Measurements from ENCODE around the gene C1orf35. TPM values are rescaled to one million over a fixed set of nuclear protein-coding genes. Genes with fewer than 3 reads are reported as not detected.

C1orf35 gene
- total and polyA plus RNA-seq, 2 donors (not counting 1 experiment from before 2014, with no cell fraction given), result 4.8 to 7.6 TPM

GRCh38 chr1:228095161-228095560, 8.0 kb downstream of the C1orf35 start:
- H3K27me3 ChIP-seq (ENCODE audit: control insufficient read depth, insufficient read depth, low read length), result no peaks in the 10 kb centered on the region
- H3K36me3 ChIP-seq (ENCODE audit: control insufficient read depth, insufficient read depth, low read length), result peaks cover 46% of the 10 kb centered on the region
- peaks cover 98% of the 10 kb centered on the region for H3K79me2 ChIP-seq (ENCODE audit: control insufficient read depth, insufficient read depth, low read length)
- H3K9ac ChIP-seq (ENCODE audit: insufficient read depth, low read length), result no peak overlapping the region
- H4K20me1 ChIP-seq (ENCODE audit: control insufficient read depth, extremely low read depth, insufficient read depth, low read length), result peaks cover 21% of the 10 kb centered on the region
- no peak for DNase-seq (ENCODE audit: low read depth in 2 of 2)
- no peak overlapping the region for H2AFZ ChIP-seq (ENCODE audit: low read length)
- H3K4me1 ChIP-seq (ENCODE audit: control insufficient read depth, extremely low read depth, insufficient read depth, low read length), result peaks cover 7% of the 10 kb centered on the region
- H3K27ac ChIP-seq (ENCODE audit: insufficient read depth, low read length), result no peak overlapping the region
- H3K4me3 ChIP-seq (replicated peaks in 1 of 4; ENCODE audit: control extremely low read depth in 1 of 4, insufficient read depth in 1 of 4, low read depth in 3 of 4, low read length in 4 of 4), result no peak overlapping the region
- H3K4me2 ChIP-seq (ENCODE audit: extremely low read depth, insufficient read depth, low read length), result no peak overlapping the region
- no peaks in the 10 kb centered on the region for H3K9me3 ChIP-seq (ENCODE audit: control insufficient read depth, insufficient read depth, low read depth, low read length)
- no peak for TF ChIP-seq CTCF (conservative IDR thresholded peaks at IDR 0.05 in 1 of 2, IDR thresholded peaks at IDR 0.05 in 1 of 2; ENCODE audit: low read depth in 1 of 2, low read length in 2 of 2)
- TF ChIP-seq EZH2 (IDR thresholded peaks at IDR 0.05; ENCODE audit: low read length, missing control alignments), result no peak

GRCh38 chr1:228094432-228095016, 8.6 kb downstream of the C1orf35 start:
- Histone ChIP-seq H3K36me3 (ENCODE audit: control insufficient read depth, insufficient read depth, low read length) (peaks cover 43% of the 10 kb centered on the region), H3K27ac (ENCODE audit: insufficient read depth, low read length) (no peak overlapping the region), H4K20me1 (ENCODE audit: control insufficient read depth, extremely low read depth, insufficient read depth, low read length) (peaks cover 21% of the 10 kb centered on the region), H2AFZ (ENCODE audit: low read length) (no peak overlapping the region), H3K4me3 (replicated peaks in 1 of 4; ENCODE audit: control extremely low read depth in 1 of 4, insufficient read depth in 1 of 4, low read depth in 3 of 4, low read length in 4 of 4) (no peak overlapping the region), H3K27me3 (ENCODE audit: control insufficient read depth, insufficient read depth, low read length) (no peaks in the 10 kb centered on the region), H3K9ac (ENCODE audit: insufficient read depth, low read length) (no peak overlapping the region), H3K79me2 (ENCODE audit: control insufficient read depth, insufficient read depth, low read length) (peaks cover 98% of the 10 kb centered on the region), H3K9me3 (ENCODE audit: control insufficient read depth, insufficient read depth, low read depth, low read length) (no peaks in the 10 kb centered on the region), H3K4me2 (ENCODE audit: extremely low read depth, insufficient read depth, low read length) (no peak overlapping the region), H3K4me1 (ENCODE audit: control insufficient read depth, extremely low read depth, insufficient read depth, low read length) (peaks cover 13% of the 10 kb centered on the region)
- TF ChIP-seq EZH2 (IDR thresholded peaks at IDR 0.05; ENCODE audit: low read length, missing control alignments) (no peak), CTCF (conservative IDR thresholded peaks at IDR 0.05 in 1 of 2, IDR thresholded peaks at IDR 0.05 in 1 of 2; ENCODE audit: low read depth in 1 of 2, low read length in 2 of 2) (no peak)
- DNase-seq (ENCODE audit: low read depth in 2 of 2), result no peak

GRCh38 chr1:228093050-228093906, 9.8 kb downstream of the C1orf35 start:
- Histone ChIP-seq H3K4me2 (ENCODE audit: extremely low read depth, insufficient read depth, low read length) (no peak overlapping the region), H4K20me1 (ENCODE audit: control insufficient read depth, extremely low read depth, insufficient read depth, low read length) (peaks cover 24% of the 10 kb centered on the region), H2AFZ (ENCODE audit: low read length) (no peak overlapping the region), H3K79me2 (ENCODE audit: control insufficient read depth, insufficient read depth, low read length) (peaks cover 100% of the 10 kb centered on the region), H3K4me1 (ENCODE audit: control insufficient read depth, extremely low read depth, insufficient read depth, low read length) (peaks cover 13% of the 10 kb centered on the region), H3K9ac (ENCODE audit: insufficient read depth, low read length) (no peak overlapping the region), H3K36me3 (ENCODE audit: control insufficient read depth, insufficient read depth, low read length) (peaks cover 37% of the 10 kb centered on the region), H3K4me3 (replicated peaks in 1 of 4; ENCODE audit: control extremely low read depth in 1 of 4, insufficient read depth in 1 of 4, low read depth in 3 of 4, low read length in 4 of 4) (no peak overlapping the region), H3K9me3 (ENCODE audit: control insufficient read depth, insufficient read depth, low read depth, low read length) (no peaks in the 10 kb centered on the region), H3K27me3 (ENCODE audit: control insufficient read depth, insufficient read depth, low read length) (no peaks in the 10 kb centered on the region), H3K27ac (ENCODE audit: insufficient read depth, low read length) (no peak overlapping the region)
- TF ChIP-seq CTCF (conservative IDR thresholded peaks at IDR 0.05 in 1 of 2, IDR thresholded peaks at IDR 0.05 in 1 of 2; ENCODE audit: low read depth in 1 of 2, low read length in 2 of 2) (no peak), EZH2 (IDR thresholded peaks at IDR 0.05; ENCODE audit: low read length, missing control alignments) (no peak)
- DNase-seq (ENCODE audit: low read depth in 2 of 2), result no peak
